Bronchial epithelial cell (primary cell): ENCODE data around the gene MLH1. TPM values are rescaled to one million over a fixed set of nuclear protein-coding genes. Genes with fewer than 3 reads are reported as not detected.

ENCODE experiments used
- DNase-seq: peaks from one replicate; pipeline ENCODE4 v3.0.0-alpha.2; 2010; ENCODE audit warnings: low read depth
- FAIRE-seq: peaks from 2 replicates; lab custom pipeline; 2011; peaks lifted over from hg19 to GRCh38; lab: Jason Lieb, UNC
- H3K27me3 ChIP-seq: 2 replicates; pipeline ENCODE4 v1.5.1; 2011; ENCODE audit warnings: low read length; ENCODE audit not compliant: control insufficient read depth, insufficient read depth
- H3K36me3 ChIP-seq: 2 replicates; pipeline ENCODE4 v1.5.1; 2011; ENCODE audit warnings: low read length; ENCODE audit not compliant: control insufficient read depth, insufficient read depth
- H3K4me3 ChIP-seq: 2 replicates; pipeline ENCODE4 v1.5.1; 2011; ENCODE audit warnings: mild to moderate bottlenecking, low read depth, low read length, control low read depth
- CTCF ChIP-seq: IDR thresholded peaks from 2 replicates; pipeline ENCODE4 v1.5.1; 2011; ENCODE audit warnings: mild to moderate bottlenecking, moderate library complexity, low read length, control low read depth, inconsistent platforms; ENCODE audit not compliant: insufficient read depth, severe bottlenecking
- total RNA-seq: library from RNA; depleted of rRNA; stranded (reverse); fragments of >200 nt; gene quantifications from 2 replicates; pipeline ENCODE4 v1.2.1, GENCODE V29; 2014

MLH1 gene
- total RNA-seq, 1 donor from 2014 or later = 28.7 TPM

GRCh38 chr3:37094636-37095035 lies 101.3 kb downstream of the MLH1 start:
- DNase-seq (no peak), FAIRE-seq (no peak)
- H3K27me3 ChIP-seq = no peaks in the 10 kb centered on the region
- no peak for TF ChIP-seq CTCF
- no peak overlapping the region for H3K4me3 ChIP-seq
- H3K36me3 ChIP-seq = peaks cover 5% of the 10 kb centered on the region

- no peak overlapping the region for H3K4me3 ChIP-seq
- TF ChIP-seq CTCF = no peak
- H3K36me3 ChIP-seq = peaks cover 4% of the 10 kb centered on the region
- H3K27me3 ChIP-seq = no peaks in the 10 kb centered on the region
- peak; percentile 12 for DNase-seq
- FAIRE-seq = no peak
These were observed 103.0 kb downstream of the MLH1 start for GRCh38 chr3:37096288-37096687.

GRCh38 chr3:37096975-37097374 lies 103.7 kb downstream of the MLH1 start:
- no peak for TF ChIP-seq CTCF
- no peak for DNase-seq
- peaks cover 3% of the 10 kb centered on the region for H3K36me3 ChIP-seq
- no peak for FAIRE-seq
- H3K4me3 ChIP-seq = no peak overlapping the region
- no peaks in the 10 kb centered on the region for H3K27me3 ChIP-seq

- Histone ChIP-seq H3K36me3 (peaks cover 1% of the 10 kb centered on the region), H3K27me3 (no peaks in the 10 kb centered on the region), H3K4me3 (no peak overlapping the region)
- TF ChIP-seq CTCF = no peak
- no peak for DNase-seq
- FAIRE-seq = no peak
These were observed 104.5 kb downstream of the MLH1 start for GRCh38 chr3:37097776-37098175.

- Histone ChIP-seq H3K36me3 (peaks cover 1% of the 10 kb centered on the region), H3K4me3 (no peak overlapping the region), H3K27me3 (no peaks in the 10 kb centered on the region)
- FAIRE-seq (no peak), DNase-seq (no peak)
- no peak for TF ChIP-seq CTCF
These were observed 105.6 kb downstream of the MLH1 start for GRCh38 chr3:37098884-37099283.

GRCh38 chr3:37099469-37099868 lies 106.2 kb downstream of the MLH1 start:
- Histone ChIP-seq H3K4me3 (no peak overlapping the region), H3K36me3 (peaks cover 1% of the 10 kb centered on the region), H3K27me3 (no peaks in the 10 kb centered on the region)
- DNase-seq (no peak), FAIRE-seq (no peak)
- no peak for TF ChIP-seq CTCF
